Activated T-cell treated with anti-CD3 and anti-CD28 coated beads for 4 hours (primary cell): ENCODE data around the gene SLC41A1.
A peak's percentile ranks its signal among the peaks of the same experiment; 100 is the strongest.

ENCODE experiments used
- DNase-seq: peaks from one replicate; pipeline ENCODE4 v3.0.0-alpha.2; 2020

SLC41A1 gene

DNA sequence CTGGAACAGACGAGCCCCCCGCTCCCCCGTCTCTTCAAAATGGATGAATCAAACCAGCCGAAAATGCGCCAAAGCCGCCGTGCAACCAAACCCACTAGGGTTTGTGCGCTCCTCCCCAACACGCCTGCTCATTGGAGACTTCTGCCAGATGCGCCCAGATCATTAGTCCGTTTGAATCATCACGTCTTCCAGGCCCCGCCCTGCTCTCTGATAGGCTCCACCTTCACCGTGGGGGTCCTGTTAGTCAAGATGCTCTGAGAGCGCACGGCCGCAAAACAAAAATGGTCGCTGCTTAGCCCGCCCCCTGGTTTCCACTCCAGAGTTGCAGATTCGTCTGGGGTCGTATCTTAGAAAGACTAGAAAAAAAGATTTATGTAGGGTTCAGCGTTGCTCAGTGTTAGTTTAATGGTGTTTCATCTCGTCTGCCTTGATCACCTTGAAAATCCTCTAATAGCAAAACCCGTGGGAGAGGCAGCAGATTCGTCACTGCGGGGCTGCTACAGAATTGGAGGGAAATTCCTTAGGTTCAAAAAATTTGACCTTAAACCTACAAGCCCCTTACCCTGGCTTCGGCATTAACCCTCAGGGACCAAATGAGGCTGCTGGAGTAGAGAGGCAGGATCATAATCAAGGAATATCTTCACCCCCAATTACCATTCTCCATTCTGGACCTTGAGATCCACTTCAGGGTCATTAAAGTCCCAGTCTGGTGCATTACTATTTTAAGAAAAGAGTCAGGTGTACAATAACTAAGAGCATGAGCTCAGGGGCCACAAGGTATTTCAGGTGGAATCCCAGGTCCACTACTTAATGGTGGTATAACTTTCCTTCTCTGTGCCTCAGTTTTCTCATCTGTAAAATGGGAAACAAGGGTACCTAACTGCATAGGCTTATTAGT lies 62.6 kb downstream of the SLC41A1 start, which contains the start of gene NUCKS1:
TSS of gene NUCKS1 (minus strand) at position 45 of the 898 bp plus-strand sequence. CDS start 209 bp downstream, outside the sequence.
- DNase-seq, result peak; percentile 94

DNA sequence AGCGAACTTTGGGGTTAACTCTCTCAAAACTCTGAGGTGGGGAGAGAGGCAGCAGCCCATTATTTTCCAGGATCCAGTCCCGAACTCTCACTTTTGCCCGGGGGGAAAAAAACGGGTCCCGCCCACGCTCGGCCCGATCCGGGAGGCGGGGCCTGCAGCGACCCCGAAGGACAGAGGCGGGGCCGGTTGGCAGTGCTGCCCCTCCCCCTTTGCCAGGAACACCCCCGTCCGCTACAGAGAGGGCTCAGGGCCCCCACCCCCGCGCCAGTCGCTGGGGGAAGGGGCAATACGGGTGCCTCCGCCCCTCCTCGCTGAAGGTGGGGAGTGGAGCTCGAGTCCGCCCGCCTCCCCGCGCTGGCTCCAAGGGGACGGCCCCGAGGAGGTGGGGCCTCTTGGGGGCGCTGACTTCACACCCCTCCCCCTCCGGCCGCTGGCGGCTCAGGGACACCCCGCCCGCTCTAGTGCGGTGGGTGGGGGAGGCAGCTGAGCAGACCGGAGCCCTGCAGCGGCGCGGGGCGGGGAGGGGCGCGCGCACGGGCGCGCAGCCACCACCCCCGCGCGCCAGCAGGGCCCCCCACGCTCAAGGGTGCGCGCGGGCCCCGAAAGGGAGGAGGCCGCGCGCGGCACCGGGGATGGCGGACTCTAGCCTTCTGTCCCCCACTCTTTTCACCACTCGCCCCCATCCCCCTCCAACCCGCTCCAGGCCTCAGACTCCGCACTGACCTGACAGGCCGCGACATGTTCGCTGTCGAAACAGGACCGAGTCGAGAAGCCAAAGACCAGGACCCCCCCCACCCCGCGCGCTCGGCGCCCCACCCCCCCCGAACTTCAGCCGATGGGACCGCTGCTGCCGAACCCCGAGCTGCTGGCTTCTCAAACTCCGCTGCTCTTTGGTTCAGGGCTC lies 63.5 kb downstream of the SLC41A1 start:
- peak; percentile 93 for DNase-seq

DNA sequence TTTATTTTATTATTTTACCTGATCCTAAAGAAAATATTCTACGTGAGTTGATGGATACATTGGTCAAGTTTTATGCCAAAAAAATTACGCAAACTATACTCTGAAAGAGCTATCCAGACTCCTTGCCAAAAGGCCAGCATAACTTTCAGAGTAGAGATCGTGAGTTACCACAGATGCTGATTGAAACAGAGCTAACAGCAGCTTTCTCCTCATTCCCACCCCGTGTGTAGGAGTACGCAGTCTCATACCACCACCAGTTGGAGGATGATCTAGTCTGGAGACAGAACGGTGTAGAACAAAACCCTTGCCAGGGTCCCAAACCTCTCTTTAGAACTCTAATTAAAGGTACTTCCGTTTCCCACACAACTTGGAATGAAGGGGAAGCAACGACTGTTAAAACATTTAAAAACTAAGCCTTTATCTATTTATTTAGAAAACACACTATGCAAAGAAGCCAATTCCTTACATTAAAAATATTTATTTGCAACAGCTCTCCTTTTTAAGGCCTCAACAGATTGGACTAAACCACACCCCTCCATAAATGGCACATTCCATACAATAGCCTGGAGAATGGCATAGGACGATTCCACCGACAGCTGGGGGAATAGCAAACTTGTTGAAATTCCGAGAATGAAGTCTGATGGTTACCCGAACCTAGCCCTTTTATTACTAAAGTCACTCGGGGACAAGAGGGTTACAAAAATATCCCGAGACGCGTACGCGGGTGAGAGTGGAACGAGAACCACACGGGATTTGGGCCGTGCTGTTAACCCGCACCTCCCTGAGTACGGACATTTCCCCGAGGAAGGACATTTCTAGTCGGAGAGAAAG lies 64.4 kb downstream of the SLC41A1 start:
- peak; percentile 6 for DNase-seq

DNA sequence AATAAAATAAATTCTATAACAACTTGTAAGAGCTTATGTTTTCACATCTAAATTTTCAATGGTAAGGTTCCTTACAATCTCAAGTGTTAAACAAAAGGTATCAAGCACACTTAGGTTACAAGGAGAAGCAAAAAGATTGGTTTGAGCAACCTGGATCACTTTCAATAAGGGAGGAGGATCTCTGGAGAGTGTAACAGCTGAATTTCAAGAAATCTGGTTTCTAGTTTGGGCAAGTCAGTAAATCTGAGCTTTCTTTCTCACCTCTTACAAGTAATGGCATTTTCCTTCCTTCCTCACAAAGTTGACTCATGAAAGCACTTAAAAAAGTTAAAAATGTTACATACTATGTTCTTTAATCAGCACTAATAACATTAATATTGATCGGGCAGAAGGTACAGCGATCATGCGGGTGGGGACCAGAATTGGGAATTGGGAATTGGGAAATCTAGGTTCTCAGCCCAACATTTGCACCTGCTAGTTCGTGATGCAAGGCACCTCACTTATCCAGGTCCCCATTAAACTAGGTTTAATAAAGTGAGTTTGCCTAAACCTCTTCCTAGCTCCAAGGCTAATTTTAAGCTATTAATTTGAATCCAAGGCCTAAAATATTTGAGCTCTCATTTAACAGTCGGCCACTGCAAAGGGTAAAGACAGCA lies 66.1 kb downstream of the SLC41A1 start:
- no peak for DNase-seq

DNA sequence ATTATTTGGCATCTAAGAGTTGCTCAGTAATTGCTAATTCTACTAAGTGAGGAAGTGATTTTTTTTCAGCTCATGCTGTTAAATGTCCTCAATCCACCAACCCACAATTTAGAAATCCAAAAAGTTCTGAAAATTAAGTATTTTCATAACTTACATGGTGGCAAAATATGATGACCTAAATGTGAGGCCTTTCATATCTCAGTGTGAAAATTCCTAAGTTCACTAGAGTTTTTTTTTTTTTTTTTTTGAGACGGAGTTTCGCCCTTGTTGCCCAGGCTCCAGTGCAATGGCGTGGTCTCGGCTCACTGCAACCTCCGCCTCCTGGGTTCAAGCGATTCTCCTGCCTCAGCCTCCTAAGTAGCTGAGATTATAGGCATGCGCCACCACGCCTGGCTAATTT lies 68.6 kb downstream of the SLC41A1 start:
- DNase-seq, result no peak

DNA sequence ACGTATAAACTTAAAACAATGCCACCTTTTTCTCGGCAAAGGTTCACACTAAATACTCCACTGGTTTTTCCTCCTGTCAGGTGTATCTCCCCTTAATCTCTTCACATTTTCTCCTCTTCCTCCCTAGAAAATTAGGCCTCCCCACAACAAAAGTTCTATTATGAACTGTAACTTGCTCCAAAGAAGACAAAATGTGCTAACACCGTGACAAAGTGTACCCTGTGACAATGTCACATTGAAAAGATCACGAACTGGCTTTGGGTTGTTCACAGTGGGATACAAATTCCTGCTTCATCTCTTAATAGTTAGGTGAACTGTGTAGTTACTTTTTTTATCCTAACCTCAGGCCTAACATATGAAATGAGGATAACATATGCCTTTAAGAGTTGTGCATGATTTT lies 69.0 kb downstream of the SLC41A1 start:
- no peak for DNase-seq

DNA sequence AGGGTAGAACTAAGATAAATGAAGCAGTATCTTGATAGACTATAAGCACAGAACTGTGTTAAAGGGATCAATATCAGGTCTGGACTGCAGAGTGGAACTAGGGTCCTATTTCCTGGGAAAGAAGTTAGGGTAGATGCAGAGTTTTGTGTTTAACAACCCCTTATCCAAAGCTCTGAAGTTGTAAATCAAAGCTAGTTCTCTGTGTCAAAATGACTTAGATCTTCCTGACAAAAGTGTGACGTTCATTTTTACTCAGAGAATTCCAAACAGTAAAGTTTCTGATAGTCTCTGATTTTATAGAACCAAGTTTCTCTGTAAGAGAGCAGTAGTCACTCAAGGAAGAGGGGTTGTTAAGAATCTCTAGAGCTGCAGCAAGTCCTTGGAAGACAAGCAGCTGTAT lies 71.3 kb downstream of the SLC41A1 start:
- no peak for DNase-seq

DNA sequence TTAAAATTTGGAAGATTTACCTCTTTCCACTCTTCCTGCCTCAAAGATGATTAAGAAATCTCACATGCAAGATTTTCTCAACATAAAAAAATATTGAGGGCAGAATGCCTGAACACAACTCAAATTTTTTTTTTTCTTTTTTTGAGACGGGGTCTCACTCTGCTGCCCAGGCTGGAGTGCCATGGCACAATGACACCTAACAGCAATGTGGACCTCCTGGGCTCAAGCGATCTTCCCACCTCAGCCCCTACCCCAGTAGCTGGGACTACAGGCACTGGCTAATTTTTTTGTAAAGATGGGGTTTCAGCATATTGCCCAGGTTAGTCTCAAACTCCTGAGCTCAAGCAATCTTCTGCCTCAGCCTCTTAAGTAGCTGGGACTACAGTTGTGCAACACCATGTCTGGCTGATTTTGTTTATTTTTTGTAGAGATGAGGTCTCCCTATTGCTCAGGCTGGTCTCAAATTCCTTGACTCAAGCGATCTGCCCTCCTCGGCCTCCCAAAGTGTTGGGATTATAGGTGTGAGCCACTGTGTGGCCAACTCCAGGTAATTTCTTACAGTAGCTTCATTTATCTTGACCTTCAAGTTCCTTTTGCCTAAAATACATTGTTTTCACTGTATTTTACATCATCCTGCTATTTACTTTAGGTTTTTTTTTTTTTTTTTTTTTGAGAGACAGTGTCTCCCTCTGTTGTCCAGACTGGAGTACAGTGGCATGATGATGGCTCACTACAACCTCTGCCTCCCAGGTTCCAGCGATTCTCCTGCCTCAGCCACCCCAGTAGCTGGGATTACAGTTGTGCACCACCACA lies 73.4 kb downstream of the SLC41A1 start:
- DNase-seq, result no peak
